DND-41 (cell line): Measurements from ENCODE around the gene FAM110A.

Source experiments
- CTCF ChIP-seq: IDR thresholded peaks from 2 replicates; pipeline ENCODE4 v1.5.1; 2012; ENCODE audit warnings: borderline replicate concordance, low read length, moderate library complexity, mild to moderate bottlenecking; ENCODE audit not compliant: poor library complexity, severe bottlenecking; ENCODE audit errors: extremely low read depth
- EZH2 ChIP-seq: IDR thresholded peaks from 3 replicates; pipeline ENCODE4 v1.6.1; 2012; ENCODE audit warnings: borderline replicate concordance, low read depth, mild to moderate bottlenecking, moderate library complexity, low read length, inconsistent platforms; ENCODE audit not compliant: severe bottlenecking

GRCh38 chr20:821046-821730, 12.3 kb upstream of the FAM110A start:
- TF ChIP-seq CTCF (no peak), EZH2 (no peak)
